C4-2B (cell line): ENCODE data around the gene CHKA.

Source experiments
- CTCF ChIP-seq: fragments of 450-650 bp; conservative IDR thresholded peaks from 2 replicates; pipeline ENCODE4 v1.5.1; 2017; ENCODE audit warnings: mild to moderate bottlenecking
- ZFX ChIP-seq: fragments of 450-650 bp; IDR thresholded peaks from 2 replicates; pipeline ENCODE4 v1.6.1; 2017

- TF ChIP-seq CTCF (no peak), ZFX (peak; percentile 37; the same call in 1 of the 2 replicates)
These were observed 82.3 kb downstream of the CHKA start, which contains the start of gene TCIRG1 for GRCh38 chr11:68038718-68039525.
